HepG2 (cell line): ENCODE data around the gene SLC25A52. TPM values are rescaled to one million over a fixed set of nuclear protein-coding genes. Genes with fewer than 3 reads are reported as not detected.

Source experiments
- E2F1 ChIP-seq: sonication (generic); formaldehyde crosslinking; IDR thresholded peaks from 2 replicates; pipeline ENCODE4 v1.5.0; 2020; ENCODE audit warnings: missing genetic modification reagents
- GATA4 ChIP-seq: sonication (generic); IDR thresholded peaks from 2 replicates; pipeline ENCODE4 v1.6.1; 2016; ENCODE audit warnings: antibody characterized with exemption, low read depth, borderline replicate concordance
- HOMEZ ChIP-seq: IDR thresholded peaks from 2 replicates; pipeline ENCODE4 v1.6.1; 2016; ENCODE audit warnings: low read depth
- JUND ChIP-seq: sonication (generic); formaldehyde crosslinking; IDR thresholded peaks from 2 replicates; pipeline ENCODE4 v1.8.0; 2022; ENCODE audit warnings: mild to moderate bottlenecking, missing genetic modification reagents
- KLF13 ChIP-seq: sonication (generic); formaldehyde crosslinking; IDR thresholded peaks from 2 replicates; pipeline ENCODE4 v1.4.0; 2020; ENCODE audit warnings: mild to moderate bottlenecking, missing genetic modification reagents
- MAFK ChIP-seq, 2 experiments: IDR thresholded peaks in 1 of 2; conservative IDR thresholded peaks in 1 of 2; 2 replicates each; pipeline ENCODE4 v1.6.1; 2011; ENCODE audit warnings: improper control_type of control experiment in 2 of 2, low read length in 2 of 2
- NR2F6 ChIP-seq, 2 experiments: IDR thresholded peaks; 2 replicates each; pipeline ENCODE4 v1.6.1; 2016; ENCODE audit warnings: antibody characterized with exemption in 1 of 2, mild to moderate bottlenecking in 1 of 2
- PHF21A ChIP-seq: sonication (generic); formaldehyde crosslinking; IDR thresholded peaks from 2 replicates; pipeline ENCODE4 v1.5.0; 2020; ENCODE audit warnings: mild to moderate bottlenecking, missing genetic modification reagents
- SIN3A ChIP-seq: IDR thresholded peaks from 2 replicates; pipeline ENCODE4 v1.6.1; 2011; ENCODE audit warnings: low read depth, mild to moderate bottlenecking, control low read depth, low read length, borderline replicate concordance
- TCF7L2 ChIP-seq: IDR thresholded peaks from 2 replicates; pipeline ENCODE4 v1.6.1; 2011; ENCODE audit warnings: mild to moderate bottlenecking, low read depth, low read length, moderate library complexity
- ZBTB8A ChIP-seq: sonication (generic); formaldehyde crosslinking; IDR thresholded peaks from 2 replicates; pipeline ENCODE4 v1.4.0; 2020; ENCODE audit warnings: mild to moderate bottlenecking, low read depth, missing genetic modification reagents, borderline replicate concordance
- ZMYM4 ChIP-seq: sonication (generic); formaldehyde crosslinking; IDR thresholded peaks from 2 replicates; pipeline ENCODE4 v1.8.1; 2023; ENCODE audit warnings: mild to moderate bottlenecking, missing genetic modification reagents
- ZNF17 ChIP-seq: sonication (generic); formaldehyde crosslinking; IDR thresholded peaks from 2 replicates; pipeline ENCODE4 v1.5.0; 2020; ENCODE audit warnings: mild to moderate bottlenecking, missing genetic modification reagents
- ZNF253 ChIP-seq: sonication (generic); formaldehyde crosslinking; IDR thresholded peaks from 2 replicates; pipeline ENCODE4 v1.8.0; 2022; ENCODE audit warnings: mild to moderate bottlenecking, missing genetic modification reagents, borderline replicate concordance
- ZNF354B ChIP-seq: sonication (generic); formaldehyde crosslinking; IDR thresholded peaks from 2 replicates; pipeline ENCODE4 v1.8.0; 2022; ENCODE audit warnings: mild to moderate bottlenecking, missing genetic modification reagents
- ZNF569 ChIP-seq: sonication (generic); formaldehyde crosslinking; IDR thresholded peaks from 2 replicates; pipeline ENCODE4 v1.5.0; 2020; ENCODE audit warnings: mild to moderate bottlenecking, missing genetic modification reagents, moderate library complexity, borderline replicate concordance
- ZNF7 ChIP-seq: IDR thresholded peaks from 2 replicates; pipeline ENCODE4 v1.6.1; 2016; ENCODE audit warnings: missing biosample characterization, missing genetic modification reagents
- ZSCAN12 ChIP-seq: sonication (generic); formaldehyde crosslinking; IDR thresholded peaks from 2 replicates; pipeline ENCODE4 v1.9.0; 2021; ENCODE audit warnings: mild to moderate bottlenecking, missing genetic modification reagents
- polyA plus RNA-seq, 8 experiments: library from polyadenylated mRNA; depleted of rRNA in 3 of 8; stranded (reverse) in 7 of 8; unstranded in 1 of 8; fragments of >200 nt; fragmentation: Illumina TruSeq in 4 of 8; extraction: Trizol in 4 of 8; gene quantifications; 2 replicates each; pipeline versions ENCODE4 v1.2.1 to v1.2.3, GENCODE V29; 2011 to 2016; ENCODE audit warnings: low read depth in 4 of 8, missing spikeins in 1 of 8, mixed read lengths in 1 of 8; ENCODE audit not compliant: insufficient read depth in 1 of 8
- total RNA-seq, 5 experiments: library from RNA; depleted of rRNA; stranded (reverse); fragments of >200 nt; fragmentation: Illumina TruSeq; extraction: Trizol; gene quantifications; 2 replicates each; pipeline ENCODE4 v1.2.3, GENCODE V29; 2016; ENCODE audit warnings: low read depth in 1 of 5
- TF ChIP-seq, protein P1 (sequence below): sonication (generic); formaldehyde crosslinking; IDR thresholded peaks from 2 replicates; pipeline ENCODE4; 2020; ENCODE audit warnings: missing genetic modification reagents, mild to moderate bottlenecking, borderline replicate concordance
- TF ChIP-seq, protein P2 (sequence below), 2 experiments: fragments of 450-650 bp in 1 of 2; sonication (generic) in 1 of 2; formaldehyde crosslinking; IDR thresholded peaks; 2 replicates each; pipeline versions ENCODE4 v1.5.0 to v1.8.0; 2020 to 2022; ENCODE audit warnings: mild to moderate bottlenecking in 1 of 2, missing genetic modification reagents in 1 of 2
- TF ChIP-seq, protein P3 (sequence below): sonication (generic); IDR thresholded peaks from 2 replicates; pipeline ENCODE4 v1.6.1; 2016; ENCODE audit warnings: low read depth, borderline replicate concordance

The SLC25A52 gene
- total and polyA plus RNA-seq, 2 of the 13 experiments (the other 11 are each of a cell fraction or from before 2014, with no cell fraction given): 0.46 TPM; not detected in 1

DNA sequence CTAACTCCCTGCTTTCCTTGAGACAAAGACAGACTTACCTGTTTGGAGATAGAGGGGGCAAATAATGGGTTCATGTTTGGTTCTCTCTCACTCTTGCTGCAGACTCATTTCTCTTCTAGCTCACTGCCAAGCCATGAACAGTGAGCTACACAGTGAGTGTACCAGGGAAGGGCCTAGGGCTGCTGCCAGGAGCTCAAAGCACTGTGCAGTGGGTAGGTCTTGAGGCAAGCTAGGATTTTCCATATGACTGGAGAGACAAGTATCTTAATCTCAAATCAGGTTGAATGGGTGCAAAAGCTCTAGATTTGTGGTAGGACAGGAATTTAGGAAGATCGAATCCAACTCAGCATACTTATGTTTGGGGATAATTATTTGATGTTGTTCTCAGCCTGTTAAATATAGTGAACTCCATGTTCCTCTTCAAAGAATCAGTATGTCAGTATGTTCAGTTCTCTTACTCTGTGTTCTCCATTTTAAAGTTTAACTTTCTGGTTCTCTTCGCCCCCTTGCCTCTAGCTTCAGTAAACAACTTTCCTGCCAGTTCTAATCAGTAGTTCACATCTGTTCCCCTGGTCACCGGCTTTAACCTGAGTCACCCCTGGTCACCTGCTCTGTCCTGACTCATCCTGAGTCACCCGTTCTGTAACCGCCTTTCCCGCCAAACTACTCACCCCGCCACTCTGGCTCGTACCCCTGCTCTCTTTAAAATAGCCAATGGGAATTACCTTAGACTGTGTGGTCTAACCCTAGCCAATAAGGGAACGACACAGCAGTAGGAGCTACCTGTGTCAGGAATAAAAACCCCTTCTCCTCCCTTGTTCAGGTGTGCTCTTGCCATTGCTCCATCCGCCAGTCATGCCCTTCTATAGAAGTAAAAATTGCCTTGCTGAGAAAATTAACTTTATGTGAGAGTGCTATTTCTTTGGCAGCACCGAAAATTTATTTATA, 21.9 kb downstream of the SLC25A52 start (continued):
- TF ChIP-seq ZSCAN12 (CRISPR knock-in tag) (no peak), ZNF253 (CRISPR knock-in tag) (no peak), JUND (CRISPR knock-in tag) (0 out of 2 replicates have a peak, but pooled peaks have one; percentile 76), ZBTB8A (CRISPR knock-in tag) (no peak), ZNF354B (CRISPR knock-in tag) (no peak), HOMEZ (CRISPR knock-in tag) (peak; percentile 86; the same call in 1 of the 2 replicates), ZNF7 (CRISPR knock-in tag) (no peak), TCF7L2 (no peak), PHF21A (CRISPR knock-in tag) (peak; percentile 55; the same call in 1 of the 2 replicates), NR2F6 (IDR thresholded peaks at IDR 0.05) (0 out of 2 replicates have a peak, but pooled peaks have one; percentile 16), NR2F6 (CRISPR knock-in tag; IDR thresholded peaks at IDR 0.05) (0 out of 2 replicates have a peak, but pooled peaks have one; percentile 20), KLF13 (CRISPR knock-in tag) (no peak), E2F1 (CRISPR knock-in tag) (peak; percentile 79), SIN3A (no peak), ZNF17 (CRISPR knock-in tag) (no peak), GATA4 (no peak), ZMYM4 (CRISPR knock-in tag) (peak; percentile 59; the same call in 1 of the 2 replicates), ZNF569 (CRISPR knock-in tag) (no peak), MAFK (conservative IDR thresholded peaks at IDR 0.05 in 1 of 2, IDR thresholded peaks at IDR 0.05 in 1 of 2; ENCODE audit: low read length in 2 of 2) (0 out of 4 replicates have a peak, but pooled peaks of 1 of the 2 experiments have one; percentile 7)
- TF ChIP-seq, protein P1, sequence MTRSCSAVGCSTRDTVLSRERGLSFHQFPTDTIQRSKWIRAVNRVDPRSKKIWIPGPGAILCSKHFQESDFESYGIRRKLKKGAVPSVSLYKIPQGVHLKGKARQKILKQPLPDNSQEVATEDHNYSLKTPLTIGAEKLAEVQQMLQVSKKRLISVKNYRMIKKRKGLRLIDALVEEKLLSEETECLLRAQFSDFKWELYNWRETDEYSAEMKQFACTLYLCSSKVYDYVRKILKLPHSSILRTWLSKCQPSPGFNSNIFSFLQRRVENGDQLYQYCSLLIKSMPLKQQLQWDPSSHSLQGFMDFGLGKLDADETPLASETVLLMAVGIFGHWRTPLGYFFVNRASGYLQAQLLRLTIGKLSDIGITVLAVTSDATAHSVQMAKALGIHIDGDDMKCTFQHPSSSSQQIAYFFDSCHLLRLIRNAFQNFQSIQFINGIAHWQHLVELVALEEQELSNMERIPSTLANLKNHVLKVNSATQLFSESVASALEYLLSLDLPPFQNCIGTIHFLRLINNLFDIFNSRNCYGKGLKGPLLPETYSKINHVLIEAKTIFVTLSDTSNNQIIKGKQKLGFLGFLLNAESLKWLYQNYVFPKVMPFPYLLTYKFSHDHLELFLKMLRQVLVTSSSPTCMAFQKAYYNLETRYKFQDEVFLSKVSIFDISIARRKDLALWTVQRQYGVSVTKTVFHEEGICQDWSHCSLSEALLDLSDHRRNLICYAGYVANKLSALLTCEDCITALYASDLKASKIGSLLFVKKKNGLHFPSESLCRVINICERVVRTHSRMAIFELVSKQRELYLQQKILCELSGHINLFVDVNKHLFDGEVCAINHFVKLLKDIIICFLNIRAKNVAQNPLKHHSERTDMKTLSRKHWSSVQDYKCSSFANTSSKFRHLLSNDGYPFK (CRISPR knock-in tag): no peak
- TF ChIP-seq, protein P2, sequence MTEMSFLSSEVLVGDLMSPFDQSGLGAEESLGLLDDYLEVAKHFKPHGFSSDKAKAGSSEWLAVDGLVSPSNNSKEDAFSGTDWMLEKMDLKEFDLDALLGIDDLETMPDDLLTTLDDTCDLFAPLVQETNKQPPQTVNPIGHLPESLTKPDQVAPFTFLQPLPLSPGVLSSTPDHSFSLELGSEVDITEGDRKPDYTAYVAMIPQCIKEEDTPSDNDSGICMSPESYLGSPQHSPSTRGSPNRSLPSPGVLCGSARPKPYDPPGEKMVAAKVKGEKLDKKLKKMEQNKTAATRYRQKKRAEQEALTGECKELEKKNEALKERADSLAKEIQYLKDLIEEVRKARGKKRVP (CRISPR knock-in tag; IDR thresholded peaks at IDR 0.05): no peak
- TF ChIP-seq, protein P3, sequence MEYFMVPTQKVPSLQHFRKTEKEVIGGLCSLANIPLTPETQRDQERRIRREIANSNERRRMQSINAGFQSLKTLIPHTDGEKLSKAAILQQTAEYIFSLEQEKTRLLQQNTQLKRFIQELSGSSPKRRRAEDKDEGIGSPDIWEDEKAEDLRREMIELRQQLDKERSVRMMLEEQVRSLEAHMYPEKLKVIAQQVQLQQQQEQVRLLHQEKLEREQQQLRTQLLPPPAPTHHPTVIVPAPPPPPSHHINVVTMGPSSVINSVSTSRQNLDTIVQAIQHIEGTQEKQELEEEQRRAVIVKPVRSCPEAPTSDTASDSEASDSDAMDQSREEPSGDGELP: peak; percentile 66; the same call in 1 of the 2 replicates
